Left lung (tissue), 10 donors: Measurements from ENCODE around the gene CEACAM19. TPM values are rescaled to one million over a fixed set of nuclear protein-coding genes. Genes with fewer than 3 reads are reported as not detected.
"Not testable (repeated sequence)": the region's sequence is repeated elsewhere in the genome, so short reads cannot be mapped to it uniquely, and the experiment has no call there.

Experiments used
- ATAC-seq: fragments of 200-7000 bp; cut with Tn5 transposase; one replicate; pipeline ENCODE4 v1.9.1; 2020; ENCODE audit warnings: moderate library complexity
- DNase-seq, 4 donors: peaks; one replicate each; pipeline ENCODE4 v3.0.0-alpha.2; 2013 to 2020
- H3K27ac ChIP-seq, 2 donors: fragments of 200-600 bp; sonication (generic) in 1 of 2; one replicate each; pipeline versions ENCODE4 v1.5.0 to v1.8.0; 2020 to 2021
- H3K27me3 ChIP-seq, 2 donors: fragments of 200-600 bp; sonication (generic) in 1 of 2; one replicate each; pipeline versions ENCODE4 v1.5.0 to v1.8.0; 2020 to 2021
- H3K36me3 ChIP-seq, 2 donors: fragments of 200-600 bp; sonication (generic) in 1 of 2; one replicate each; pipeline versions ENCODE4 v1.5.0 to v1.8.0; 2020 to 2021
- H3K4me1 ChIP-seq, 2 donors: fragments of 200-600 bp; one replicate each; pipeline ENCODE4 v1.8.0; 2021
- H3K4me3 ChIP-seq, 2 donors: fragments of 200-600 bp; sonication (generic) in 1 of 2; one replicate each; pipeline versions ENCODE4 v1.5.0 to v1.8.0; 2020 to 2021; ENCODE audit warnings: mild to moderate bottlenecking in 1 of 2
- H3K9me3 ChIP-seq, 2 donors: fragments of 200-600 bp; sonication (generic) in 1 of 2; one replicate each; pipeline versions ENCODE4 v1.5.0 to v1.8.0; 2020 to 2021
- intact Hi-C, 2 donors: fragments of 100-400 bp; cut with DNase I; formaldehyde crosslinking; loops; one replicate each; pipeline versions ENCODE4 v1.11.2 to v1.14.2; 2022
- polyA plus RNA-seq, 6 donors: library from polyadenylated mRNA; unstranded; fragments of 120-200 nt; gene quantifications; one replicate each; pipeline ENCODE4 v1.2.1, GENCODE V29; 2013; ENCODE audit not compliant: insufficient read length in 6 of 6
- total RNA-seq, 2 donors: library from RNA; stranded (reverse); fragmentation: NEBNext Ultra II Directional; extraction: Animal tissue kit (Norgen Biotek cat#: 25700); gene quantifications; one replicate each; pipeline ENCODE4 v1.2.1, GENCODE V29; 2021
- TF ChIP-seq, protein P1 (sequence below), 2 donors: fragments of 200-600 bp; sonication (generic) in 1 of 2; IDR thresholded peaks; one replicate each; pipeline versions ENCODE4 v1.5.0 to v1.8.0; 2021; ENCODE audit warnings: antibody characterized with exemption in 2 of 2
- donor health status: DM: no; HTN: yes; CAD: no.
- donor health status: DM: no; HTN: no; CAD: no.

The CEACAM19 gene
- total and polyA plus RNA-seq, 8 donors, result 4.1 to 21.9 (median 14.6) TPM

GRCh38 chr19:44706506-44707236 is 35.4 kb downstream of the CEACAM19 start:
- Histone ChIP-seq H3K27ac (no peak overlapping the region), H3K4me1 (no peaks in the 10 kb centered on the region), H3K36me3 (no peaks in the 10 kb centered on the region), H3K27me3 (no peaks in the 10 kb centered on the region), H3K9me3 (no peaks in the 10 kb centered on the region), H3K4me3 (no peak overlapping the region)
- intact Hi-C loops, result no loop called here
- TF ChIP-seq, protein P1, sequence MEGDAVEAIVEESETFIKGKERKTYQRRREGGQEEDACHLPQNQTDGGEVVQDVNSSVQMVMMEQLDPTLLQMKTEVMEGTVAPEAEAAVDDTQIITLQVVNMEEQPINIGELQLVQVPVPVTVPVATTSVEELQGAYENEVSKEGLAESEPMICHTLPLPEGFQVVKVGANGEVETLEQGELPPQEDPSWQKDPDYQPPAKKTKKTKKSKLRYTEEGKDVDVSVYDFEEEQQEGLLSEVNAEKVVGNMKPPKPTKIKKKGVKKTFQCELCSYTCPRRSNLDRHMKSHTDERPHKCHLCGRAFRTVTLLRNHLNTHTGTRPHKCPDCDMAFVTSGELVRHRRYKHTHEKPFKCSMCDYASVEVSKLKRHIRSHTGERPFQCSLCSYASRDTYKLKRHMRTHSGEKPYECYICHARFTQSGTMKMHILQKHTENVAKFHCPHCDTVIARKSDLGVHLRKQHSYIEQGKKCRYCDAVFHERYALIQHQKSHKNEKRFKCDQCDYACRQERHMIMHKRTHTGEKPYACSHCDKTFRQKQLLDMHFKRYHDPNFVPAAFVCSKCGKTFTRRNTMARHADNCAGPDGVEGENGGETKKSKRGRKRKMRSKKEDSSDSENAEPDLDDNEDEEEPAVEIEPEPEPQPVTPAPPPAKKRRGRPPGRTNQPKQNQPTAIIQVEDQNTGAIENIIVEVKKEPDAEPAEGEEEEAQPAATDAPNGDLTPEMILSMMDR (IDR thresholded peaks at IDR 0.05), result no peak
- no peak for ATAC-seq
- no peak for DNase-seq

DNA sequence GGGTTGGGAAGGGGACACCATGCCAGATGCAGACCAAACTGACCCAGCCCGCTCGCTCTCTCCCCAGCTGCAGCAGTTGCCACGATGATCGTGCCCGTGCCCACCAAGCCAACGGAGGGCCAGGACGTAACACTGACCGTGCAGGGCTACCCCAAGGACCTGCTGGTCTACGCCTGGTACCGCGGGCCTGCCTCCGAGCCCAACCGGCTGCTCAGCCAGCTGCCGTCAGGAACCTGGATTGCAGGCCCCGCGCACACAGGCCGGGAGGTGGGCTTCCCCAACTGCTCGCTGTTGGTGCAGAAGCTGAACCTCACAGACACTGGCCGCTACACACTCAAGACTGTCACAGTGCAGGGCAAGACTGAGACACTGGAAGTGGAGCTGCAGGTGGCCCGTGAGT is 36.5 kb downstream of the CEACAM19 start:
- Histone ChIP-seq H3K9me3 (no peaks in the 10 kb centered on the region), H3K4me3 (no peak overlapping the region), H3K4me1 (no peaks in the 10 kb centered on the region), H3K36me3 (no peaks in the 10 kb centered on the region), H3K27me3 (no peaks in the 10 kb centered on the region), H3K27ac (no peak overlapping the region)
- intact Hi-C loops, result no loop called here
- TF ChIP-seq, protein P1 (IDR thresholded peaks at IDR 0.05), result no peak
- DNase-seq (no peak), ATAC-seq (no peak)

- Histone ChIP-seq H3K27me3 (no peaks in the 10 kb centered on the region), H3K36me3 (no peaks in the 10 kb centered on the region), H3K4me1 (no peaks in the 10 kb centered on the region), H3K9me3 (no peaks in the 10 kb centered on the region), H3K4me3 (no peak overlapping the region), H3K27ac (no peak overlapping the region)
- DNase-seq, result no peak
- no peak for ATAC-seq
- intact Hi-C loops, result no loop called here
- TF ChIP-seq, protein P1 (IDR thresholded peaks at IDR 0.05), result no peak
These were observed 37.7 kb downstream of the CEACAM19 start for GRCh38 chr19:44708940-44709339.

DNA sequence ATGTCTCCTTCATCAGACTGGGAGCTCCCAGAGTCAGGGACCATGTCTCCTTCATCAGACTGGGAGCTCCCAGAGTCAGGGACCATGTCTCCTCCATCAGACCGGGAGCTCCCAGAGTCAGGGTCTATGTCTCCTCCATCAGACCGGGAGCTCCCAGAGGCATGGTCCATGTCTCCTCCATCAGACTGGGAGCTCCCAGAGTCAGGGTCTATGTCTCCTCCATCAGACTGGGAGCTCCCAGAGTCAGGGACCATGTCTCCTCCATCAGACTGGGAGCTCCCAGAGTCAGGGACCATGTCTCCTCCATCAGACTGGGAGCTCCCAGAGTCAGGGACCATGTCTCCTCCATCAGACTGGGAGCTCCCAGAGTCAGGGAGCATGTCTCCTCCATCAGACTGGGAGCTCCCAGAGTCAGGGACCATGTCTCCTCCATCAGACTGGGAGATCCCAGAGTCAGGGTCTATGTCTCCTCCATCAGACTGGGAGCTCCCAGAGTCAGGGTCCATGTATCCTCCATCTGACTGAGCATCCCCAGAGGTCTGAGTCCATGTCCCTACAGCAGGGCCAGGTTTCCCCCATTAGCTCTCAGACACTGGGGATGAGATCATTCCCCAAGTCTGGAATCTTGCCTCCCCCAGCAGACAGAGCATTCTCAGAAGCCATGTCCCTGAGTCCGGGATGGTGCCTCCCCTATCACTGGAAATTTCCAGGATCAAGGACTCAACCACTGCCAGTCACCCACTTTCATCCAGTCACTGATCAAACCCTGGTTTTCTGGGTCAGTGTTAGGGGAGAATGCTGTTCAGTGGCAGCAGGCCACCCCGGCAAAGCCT is 38.4 kb downstream of the CEACAM19 start:
- H3K9me3 ChIP-seq, H3K4me3 ChIP-seq, ATAC-seq, intact Hi-C loops, H3K36me3 ChIP-seq, DNase-seq, H3K27ac ChIP-seq, H3K27me3 ChIP-seq, H3K4me1 ChIP-seq: not testable (repeated sequence)

DNA sequence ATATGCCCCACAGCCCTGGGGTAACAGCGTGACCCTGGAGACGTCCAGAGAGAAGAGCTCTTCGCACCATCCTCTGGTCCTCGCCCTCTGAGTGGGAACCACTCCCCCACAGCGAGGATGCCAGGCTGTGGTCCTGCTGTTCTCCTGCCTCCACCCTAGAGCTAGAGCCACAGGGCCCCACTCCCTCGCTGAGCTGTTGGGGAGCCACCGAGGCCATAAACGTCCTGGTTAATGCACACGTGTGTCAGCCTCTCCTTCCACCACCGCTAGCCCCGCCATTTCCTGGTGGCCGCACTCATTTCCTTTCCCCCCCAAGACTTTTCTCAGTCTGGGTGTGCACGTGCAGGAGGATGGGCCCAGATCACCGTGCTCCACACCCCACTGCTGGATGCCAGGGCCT is 39.2 kb downstream of the CEACAM19 start:
- intact Hi-C loops, result no loop called here
- no peak for DNase-seq
- H3K9me3 ChIP-seq, result peaks cover 0 to 8% of the 10 kb centered on the region in 2 donors
- H3K27ac ChIP-seq, result no peak overlapping the region
- no peaks in the 10 kb centered on the region for H3K36me3 ChIP-seq
- TF ChIP-seq, protein P1 (IDR thresholded peaks at IDR 0.05), result no peak
- H3K4me3 ChIP-seq, result no peak overlapping the region
- no peaks in the 10 kb centered on the region for H3K4me1 ChIP-seq
- H3K27me3 ChIP-seq, result no peaks in the 10 kb centered on the region
- no peak for ATAC-seq
